DMS153 treated with DMSO at 0.1 percent for 48 hours (cell line): ENCODE data around the gene RBL1.
"Not testable (repeated sequence)": the region's sequence is repeated elsewhere in the genome, so short reads cannot be mapped to it uniquely, and the experiment has no call there.

Source experiments
- DNase-seq: peaks from one replicate; lab custom pipeline; 2025; ENCODE audit not compliant: unreplicated experiment; lab: John Stamatoyannopoulos, UW

The RBL1 gene, protein sequence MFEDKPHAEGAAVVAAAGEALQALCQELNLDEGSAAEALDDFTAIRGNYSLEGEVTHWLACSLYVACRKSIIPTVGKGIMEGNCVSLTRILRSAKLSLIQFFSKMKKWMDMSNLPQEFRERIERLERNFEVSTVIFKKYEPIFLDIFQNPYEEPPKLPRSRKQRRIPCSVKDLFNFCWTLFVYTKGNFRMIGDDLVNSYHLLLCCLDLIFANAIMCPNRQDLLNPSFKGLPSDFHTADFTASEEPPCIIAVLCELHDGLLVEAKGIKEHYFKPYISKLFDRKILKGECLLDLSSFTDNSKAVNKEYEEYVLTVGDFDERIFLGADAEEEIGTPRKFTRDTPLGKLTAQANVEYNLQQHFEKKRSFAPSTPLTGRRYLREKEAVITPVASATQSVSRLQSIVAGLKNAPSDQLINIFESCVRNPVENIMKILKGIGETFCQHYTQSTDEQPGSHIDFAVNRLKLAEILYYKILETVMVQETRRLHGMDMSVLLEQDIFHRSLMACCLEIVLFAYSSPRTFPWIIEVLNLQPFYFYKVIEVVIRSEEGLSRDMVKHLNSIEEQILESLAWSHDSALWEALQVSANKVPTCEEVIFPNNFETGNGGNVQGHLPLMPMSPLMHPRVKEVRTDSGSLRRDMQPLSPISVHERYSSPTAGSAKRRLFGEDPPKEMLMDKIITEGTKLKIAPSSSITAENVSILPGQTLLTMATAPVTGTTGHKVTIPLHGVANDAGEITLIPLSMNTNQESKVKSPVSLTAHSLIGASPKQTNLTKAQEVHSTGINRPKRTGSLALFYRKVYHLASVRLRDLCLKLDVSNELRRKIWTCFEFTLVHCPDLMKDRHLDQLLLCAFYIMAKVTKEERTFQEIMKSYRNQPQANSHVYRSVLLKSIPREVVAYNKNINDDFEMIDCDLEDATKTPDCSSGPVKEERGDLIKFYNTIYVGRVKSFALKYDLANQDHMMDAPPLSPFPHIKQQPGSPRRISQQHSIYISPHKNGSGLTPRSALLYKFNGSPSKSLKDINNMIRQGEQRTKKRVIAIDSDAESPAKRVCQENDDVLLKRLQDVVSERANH

DNA sequence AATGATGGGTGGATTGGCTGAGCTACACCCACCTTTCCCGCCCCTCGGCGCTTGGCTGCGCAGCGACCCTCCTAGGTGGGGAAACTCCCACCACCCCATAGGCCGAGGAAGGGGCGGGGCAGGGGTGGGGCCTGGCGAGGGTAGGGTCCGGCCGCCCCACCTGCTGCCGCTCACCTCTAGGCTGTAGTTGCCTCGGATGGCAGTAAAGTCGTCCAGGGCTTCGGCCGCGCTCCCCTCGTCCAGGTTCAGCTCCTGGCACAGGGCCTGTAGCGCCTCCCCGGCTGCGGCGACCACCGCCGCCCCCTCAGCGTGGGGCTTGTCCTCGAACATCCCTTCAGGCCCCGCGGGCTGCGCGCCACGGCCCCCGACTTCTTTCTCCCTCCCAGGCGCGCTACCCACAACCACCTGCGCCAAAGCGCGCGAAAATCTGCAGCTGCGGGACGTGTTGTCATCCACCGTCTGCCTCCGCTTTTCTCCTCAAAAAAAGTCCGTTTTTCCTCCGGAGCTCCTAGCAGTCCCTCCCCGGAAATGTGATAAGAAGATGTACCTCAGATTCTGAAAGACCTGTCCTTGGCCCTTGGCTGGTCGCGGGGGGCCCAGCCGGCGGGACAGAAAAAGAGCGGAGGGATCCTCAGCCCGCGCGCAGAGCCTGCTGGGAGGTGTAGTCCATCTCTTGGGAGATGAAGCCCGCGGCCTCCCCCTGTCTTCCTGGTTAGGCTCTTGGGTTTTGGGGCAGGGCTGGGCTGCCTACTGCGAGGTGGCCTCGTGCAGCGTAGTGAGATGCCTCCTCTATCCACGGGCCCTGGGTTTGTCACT lies at the start of gene RBL1:
TSS of gene RBL1 (minus strand) at position 399 of the 816 bp plus-strand sequence. CDS start at position 330, 69 bp downstream.
- DNase-seq = peak; percentile 93

DNA sequence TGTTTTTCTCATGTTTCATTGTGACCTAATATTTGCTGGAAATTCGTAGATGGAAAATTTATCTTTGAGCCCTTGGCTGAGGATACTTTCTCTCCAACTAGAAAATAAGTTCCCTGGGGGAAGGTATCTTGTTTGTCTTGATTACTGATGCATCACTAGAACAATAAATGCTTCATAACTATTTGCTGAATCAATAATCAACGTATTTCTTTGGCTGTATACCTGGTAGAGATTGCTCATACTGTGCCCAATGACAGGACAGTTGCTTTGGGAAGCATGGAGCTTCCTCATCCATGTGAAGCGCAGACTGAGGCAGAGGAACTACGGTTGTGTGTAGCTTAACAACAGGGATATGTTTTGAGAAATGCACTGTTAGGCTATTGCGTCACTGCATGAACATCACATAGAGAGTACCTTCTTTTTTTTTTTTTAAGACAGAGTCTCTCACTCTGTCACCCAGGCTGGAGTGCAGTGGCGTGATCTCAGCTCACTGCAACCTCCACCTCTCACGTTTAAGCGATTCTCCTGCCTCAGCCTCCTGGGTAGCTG lies 49.1 kb upstream of the RBL1 start:
- DNase-seq = no peak

DNA sequence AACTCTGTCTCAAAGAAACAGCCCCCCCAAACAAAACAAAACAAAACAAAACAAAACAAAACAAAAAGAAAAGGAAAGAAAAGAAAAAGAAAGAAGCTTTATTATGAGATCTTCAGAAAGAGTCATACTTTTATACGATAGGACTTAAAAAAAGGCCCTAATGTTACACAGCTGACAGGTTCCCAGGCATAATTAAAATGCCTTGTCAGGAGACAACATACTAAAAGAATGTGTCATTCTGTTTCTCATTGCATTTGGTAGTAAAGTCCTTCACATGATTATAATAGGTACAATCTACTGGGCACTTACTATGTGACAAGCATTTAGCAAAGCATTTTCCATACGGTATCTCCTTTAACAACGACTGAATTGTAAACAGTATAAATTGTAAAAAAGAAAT lies 46.9 kb upstream of the RBL1 start:
- DNase-seq = no peak

DNA sequence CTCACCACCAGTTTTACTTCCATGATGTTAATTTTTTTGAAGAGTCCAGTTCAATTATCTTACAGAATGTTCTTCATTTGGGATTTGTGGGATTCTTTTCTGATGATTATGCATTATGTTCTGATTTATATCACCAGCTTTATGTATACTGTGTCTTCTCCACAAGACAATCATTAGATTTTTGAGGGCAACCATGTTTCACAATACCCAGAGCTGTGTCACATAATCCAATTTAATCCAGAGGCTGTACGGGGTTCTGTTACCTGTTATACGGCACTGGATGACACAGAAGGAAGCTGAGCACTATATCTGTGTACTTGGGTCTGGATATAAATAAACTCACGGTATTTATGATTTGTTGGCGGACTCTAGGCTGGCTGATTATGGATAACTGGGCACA lies 41.8 kb upstream of the RBL1 start:
- no peak for DNase-seq

DNA sequence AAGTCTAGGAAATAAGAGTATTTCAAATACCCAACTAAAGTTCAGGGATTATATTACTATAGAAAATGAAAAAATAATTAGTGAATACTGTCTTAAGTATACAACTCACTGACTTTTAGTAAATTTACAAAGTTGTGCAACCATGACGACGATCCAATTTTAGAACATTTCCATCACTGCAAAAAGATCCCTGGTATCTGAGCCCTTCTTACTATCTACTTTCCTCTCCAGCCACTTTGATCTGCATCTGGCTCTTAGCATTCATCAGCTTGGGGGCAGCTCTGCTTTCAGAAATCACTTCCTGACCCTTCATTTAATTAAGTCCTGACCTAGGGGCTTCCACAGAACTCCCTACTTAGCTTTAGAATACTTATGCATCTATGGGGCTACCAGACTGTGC lies 38.2 kb upstream of the RBL1 start:
- DNase-seq = no peak

DNA sequence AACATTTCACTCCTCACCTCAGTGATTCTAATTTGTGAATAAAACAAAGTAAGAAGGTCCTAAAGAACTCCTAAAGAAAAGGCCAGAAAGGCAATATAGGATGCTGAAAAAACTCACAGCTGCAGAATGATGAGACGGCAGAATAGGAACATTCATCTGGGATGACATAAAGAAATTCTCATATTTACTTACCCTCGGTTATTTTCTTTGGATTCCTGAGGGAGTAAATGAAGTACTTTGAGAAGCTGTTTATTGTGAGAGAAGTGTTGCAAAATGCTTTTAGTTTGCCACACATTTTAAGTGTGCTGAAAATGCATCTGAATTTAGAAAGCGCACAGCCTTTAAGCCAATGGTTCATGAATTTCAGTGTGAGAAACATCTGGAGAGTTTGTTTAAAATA lies 35.7 kb upstream of the RBL1 start:
- DNase-seq = no peak

DNA sequence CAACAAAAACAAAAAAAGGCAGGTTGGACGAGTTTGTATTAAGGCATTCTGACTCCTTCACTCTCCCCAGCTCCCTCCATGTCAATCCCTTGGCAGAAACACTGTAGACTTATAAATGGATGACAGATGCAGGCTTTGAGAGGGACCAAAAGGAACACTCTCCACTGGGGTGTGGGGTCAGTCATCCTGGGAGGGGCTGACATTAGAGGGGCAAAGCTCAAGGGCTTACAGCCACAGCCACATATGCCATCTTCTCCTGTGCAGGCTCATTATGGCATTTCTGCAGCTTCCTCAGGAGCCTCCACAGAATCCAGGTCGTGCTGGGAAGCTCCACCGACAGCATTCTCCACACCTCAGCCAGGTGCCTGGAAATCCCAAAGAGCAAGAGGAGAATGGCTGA lies 33.0 kb upstream of the RBL1 start:
- DNase-seq = no peak

DNA sequence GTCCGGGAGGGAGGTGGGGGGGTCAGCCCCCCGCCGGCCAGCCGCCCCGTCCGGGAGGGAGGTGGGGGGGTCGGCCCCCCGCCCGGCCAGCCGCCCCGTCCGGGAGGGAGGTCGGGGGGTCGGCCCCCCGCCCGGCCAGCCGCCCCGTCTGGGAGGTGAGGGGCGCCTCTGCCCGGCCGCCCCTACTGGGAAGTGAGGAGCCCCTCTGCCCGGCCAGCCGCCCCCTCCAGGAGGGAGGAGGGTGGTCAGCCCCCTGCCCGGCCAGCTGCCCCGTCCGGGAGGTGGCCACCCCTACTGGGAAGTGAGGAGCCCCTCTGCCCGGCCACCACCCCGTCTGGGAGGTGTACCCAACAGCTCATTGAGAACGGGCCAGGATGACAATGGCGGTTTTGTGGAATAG lies 30.5 kb upstream of the RBL1 start:
- DNase-seq = not testable (repeated sequence)

DNA sequence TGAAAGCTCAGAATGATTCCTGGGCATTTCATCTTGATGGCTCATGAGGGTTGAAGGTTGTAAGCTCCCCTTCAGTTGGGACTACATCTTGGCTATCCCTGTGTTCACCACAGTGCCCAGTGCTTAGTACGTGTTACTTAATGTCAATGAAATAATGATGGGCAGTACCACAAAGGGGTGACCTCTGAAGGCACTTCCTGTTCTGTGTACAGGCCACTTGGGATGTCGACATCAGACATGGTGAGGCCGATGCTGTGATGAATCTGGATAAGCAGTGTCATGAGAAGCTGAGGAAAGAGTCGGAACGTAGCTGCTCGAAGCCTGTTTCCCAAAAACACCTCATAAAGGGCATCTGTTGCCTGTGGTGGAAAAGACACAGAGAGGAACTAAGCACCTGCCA lies 27.6 kb upstream of the RBL1 start:
- no peak for DNase-seq

DNA sequence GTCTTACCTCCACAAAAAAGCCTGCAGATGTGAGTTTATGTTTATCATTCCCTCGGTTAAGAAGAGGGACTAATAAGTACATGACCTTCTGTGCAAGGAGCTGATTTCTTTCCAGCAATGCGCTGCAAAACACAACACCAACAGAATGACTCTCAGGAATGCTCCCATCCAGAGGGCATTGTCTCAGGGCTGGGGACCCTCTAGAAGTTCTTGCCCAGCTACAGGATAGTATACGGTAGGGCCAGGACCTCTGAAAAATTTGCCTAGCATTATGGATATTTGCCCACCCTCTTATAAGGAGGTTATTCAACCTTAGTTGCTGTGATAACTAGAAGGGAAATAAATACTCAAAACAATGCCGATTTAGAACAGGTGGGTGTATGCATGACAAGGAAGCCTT lies 24.7 kb upstream of the RBL1 start:
- no peak for DNase-seq

DNA sequence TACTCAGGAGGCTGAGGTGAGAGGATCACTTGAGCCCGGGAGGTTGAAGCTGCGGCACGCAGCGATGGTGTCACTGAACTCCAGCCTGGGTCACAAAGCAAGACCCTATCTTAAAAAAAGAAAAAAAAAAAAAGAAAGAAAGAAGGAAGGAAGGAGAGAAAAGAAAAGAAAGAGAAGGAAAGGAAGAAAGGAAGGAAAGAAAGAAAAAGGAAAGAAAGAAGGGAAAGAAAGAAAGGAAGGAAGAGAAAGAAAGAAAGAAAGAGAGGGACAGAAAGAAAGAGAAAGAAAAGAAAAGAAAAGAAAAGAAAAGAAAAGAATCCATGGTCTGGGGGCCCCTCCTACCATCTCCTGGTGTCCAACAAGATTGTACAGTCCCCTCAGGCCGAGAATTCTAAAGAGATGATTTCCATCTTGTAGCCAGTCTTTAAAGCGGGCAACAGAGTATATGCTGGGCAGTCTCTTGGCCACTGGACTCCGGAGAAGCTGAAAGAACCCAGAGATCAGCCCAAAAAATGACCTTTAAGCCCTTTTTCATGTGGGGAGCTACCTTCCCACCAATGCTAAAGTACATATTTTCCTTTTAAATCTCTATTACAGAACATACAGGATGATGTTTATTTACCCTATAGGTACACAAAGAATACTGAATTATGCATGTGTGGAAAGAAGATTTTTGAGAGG lies 23.7 kb upstream of the RBL1 start:
- no peak for DNase-seq

DNA sequence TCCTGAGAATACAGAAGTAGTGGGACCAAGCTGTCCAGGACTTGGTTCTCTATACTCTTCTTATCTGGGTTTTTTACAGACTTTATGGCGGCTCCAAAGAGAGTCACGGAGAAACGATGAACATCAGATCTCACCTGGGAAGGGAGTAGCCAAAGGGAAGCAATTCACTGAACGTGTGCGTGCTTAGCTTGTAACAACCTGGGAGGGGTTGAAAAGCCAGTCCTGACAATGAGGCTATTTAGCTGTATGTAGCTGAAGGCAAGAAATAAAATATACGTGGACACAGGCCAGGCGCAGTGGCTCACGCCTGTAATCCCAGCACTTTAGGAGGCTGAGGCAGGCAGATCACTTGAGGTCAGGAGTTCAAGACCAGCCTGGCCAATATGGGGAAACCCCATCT lies 18.2 kb upstream of the RBL1 start:
- DNase-seq = no peak

DNA sequence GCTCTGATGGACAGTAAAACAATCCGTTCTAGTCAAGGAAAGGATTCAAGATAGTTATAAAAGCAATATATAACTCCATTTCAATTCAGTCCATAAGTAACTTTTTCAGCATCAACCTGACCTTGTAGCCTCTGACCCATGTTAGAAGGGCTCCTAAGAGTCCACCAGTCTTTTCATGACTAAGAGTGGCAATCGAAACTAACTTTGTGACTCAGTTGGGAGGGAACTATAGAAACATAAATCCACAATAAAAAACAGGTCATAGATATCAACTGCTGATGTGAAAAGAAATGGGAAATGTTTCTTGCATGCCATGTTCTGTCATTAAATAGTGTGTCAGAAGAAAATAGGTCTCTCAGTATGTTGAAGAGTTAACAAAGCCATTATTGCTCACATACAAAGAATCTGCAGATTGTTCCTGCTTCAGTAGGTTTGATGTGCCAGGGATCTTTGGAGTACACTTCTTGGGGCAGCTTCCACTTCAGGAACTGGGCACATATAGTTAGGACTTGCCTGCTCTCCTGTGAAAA lies 16.2 kb upstream of the RBL1 start:
- DNase-seq = no peak

DNA sequence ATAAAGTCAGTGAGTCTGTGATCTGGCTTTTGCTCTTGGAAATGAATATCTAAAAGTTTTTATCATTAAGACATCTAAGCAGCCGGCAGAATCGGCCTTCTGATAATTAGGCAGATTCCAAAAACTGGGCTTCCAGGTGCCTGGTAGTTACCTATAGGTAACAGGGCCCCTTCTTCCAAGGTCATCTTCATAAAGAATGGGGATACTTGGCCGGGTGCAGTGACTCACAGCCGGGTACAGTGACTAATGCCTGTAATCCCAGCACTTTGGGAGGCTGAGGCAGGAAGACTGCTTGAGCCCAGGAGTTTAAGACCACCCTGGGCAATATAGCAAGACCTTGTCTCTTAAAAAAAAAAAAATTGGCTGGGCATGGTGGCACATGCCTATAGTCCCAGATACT lies 12.9 kb upstream of the RBL1 start:
- DNase-seq = no peak

DNA sequence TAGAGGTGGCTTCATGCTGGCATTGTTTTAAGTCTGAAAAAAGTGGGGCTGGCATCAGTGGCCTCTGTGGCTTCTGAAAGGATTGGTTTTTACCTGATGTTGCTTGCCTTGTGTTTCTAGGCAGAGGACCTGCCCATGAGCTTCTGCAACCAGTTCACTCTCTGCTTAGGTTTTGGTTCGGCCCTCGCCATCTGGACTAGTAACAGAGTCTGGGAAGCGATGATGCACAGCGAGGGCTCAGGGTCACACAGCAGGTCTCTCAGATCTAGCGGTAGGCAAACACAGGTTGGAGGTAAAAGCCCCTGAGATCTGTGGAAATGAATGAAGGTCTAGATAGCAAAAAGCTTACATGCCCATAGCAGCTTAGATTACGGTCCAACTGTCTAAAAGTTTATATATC lies 6.8 kb upstream of the RBL1 start:
- no peak for DNase-seq

DNA sequence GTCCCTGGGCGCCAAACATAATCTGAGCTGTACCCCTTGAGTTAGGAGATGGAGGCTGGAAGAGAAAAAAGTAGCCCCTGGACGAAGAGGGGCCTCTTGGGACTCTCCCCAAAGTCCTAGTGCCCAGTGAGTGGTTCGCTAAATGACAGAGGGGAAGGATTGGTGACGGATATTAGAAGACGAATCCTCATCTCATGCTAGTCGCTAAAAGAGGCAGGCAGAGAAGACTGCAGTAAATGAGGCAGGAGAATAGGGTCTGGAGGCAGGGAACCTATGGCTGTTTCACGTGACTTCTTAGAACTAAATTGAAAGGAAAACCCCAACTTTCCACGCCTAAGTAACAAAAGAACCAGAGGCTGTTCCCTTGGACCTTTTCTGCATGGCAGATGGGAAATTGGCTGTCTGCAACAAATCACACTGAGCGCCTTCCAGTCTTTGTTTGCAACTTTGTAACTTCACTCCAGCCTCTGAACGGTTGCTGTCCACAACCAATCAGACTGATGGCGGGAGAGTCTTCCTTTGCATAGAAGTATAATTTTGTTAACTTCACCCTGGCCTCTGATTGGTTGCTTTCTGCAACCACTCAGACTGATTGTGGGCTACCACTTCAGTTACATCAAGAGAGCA lies 731 bp upstream of the RBL1 start:
- DNase-seq = no peak

DNA sequence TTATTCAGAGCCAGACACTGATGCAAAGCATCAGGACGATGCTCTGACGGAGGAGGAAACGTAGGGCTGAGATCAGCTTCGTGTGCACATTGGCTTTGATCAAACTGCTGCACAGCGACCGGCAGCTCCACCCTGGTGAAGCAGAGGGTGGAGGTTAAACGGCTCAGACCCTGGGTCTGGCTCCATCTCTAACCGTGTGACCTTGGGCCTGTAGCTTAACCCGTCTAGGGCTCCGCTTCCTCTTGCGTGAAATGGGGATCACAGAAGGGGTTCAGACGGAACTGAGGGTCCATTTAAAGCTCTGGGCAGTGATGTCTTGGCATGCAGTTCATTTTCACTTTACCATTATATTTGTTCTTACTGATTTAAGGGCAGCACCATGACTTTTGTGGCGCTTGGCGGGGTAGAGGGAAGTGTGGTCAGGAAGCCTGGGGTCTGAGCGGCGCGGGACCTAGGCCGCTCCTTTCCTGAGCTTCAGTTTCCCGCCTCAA lies 644 bp downstream of the RBL1 start:
- DNase-seq = peak; percentile 13

DNA sequence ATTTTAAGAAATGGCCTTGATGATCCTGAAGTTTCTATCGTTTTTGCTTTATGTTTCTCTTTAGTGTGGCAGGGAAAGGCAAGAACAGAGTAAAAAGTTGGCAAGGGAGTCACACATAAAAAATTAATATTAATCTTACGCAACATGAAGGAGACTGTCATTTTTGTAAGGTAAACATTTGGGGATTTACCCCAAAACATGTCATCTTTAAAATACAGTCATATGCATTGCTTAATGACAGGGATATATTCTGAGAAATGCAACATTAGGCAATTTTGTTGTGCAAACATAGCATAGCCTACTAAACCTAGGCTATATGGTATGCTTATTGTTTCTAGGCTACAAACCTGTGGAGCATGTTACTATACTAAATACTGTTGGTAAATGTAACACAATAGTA lies 5.4 kb downstream of the RBL1 start:
- no peak for DNase-seq

DNA sequence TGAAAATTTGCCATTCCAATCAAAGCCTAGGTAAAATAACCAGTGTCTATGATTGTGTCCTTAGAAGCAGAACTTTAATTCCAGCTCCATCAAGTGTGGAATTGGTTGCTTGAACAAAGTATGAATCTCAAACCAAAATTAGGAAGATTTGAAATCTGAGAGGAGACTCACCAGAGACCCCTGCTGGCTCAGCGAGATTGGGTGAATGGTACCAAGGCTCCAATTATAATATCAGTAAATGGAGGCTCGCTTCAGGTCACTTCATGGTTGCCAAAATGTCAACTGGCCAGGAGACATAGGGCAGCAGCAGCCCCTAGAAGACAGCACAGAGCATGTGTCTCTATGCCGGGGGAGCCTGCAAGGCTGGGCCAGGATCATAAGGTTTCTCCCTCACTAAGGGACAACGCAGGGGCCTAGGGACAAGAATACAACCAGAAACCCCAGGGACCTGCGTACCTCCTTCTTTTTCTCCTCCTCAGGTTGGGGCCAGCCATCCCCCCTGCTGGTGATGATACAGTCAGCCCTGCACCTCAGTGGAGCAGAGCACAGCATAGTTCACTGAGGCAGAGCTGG lies 14.0 kb downstream of the RBL1 start:
- no peak for DNase-seq
